Activated CD8-positive, alpha-beta memory T cell treated with anti-CD3 and anti-CD28 coated beads for 36 hours (primary cell): ENCODE measurements around the gene BACH1. TPM values are rescaled to one million over a fixed set of nuclear protein-coding genes. Genes with fewer than 3 reads are reported as not detected.
"Not testable (repeated sequence)": the region's sequence is repeated elsewhere in the genome, so short reads cannot be mapped to it uniquely, and the experiment has no call there.

Experiments used
- CTCF ChIA-PET: fragments of 350-600 bp; sonication (Branson Sonifier 250); formaldehyde crosslinking; loops from one replicate; lab custom pipeline; 2021; ENCODE audit warnings: antibody characterized with exemption; lab: Charles Lee
- POLR2A ChIA-PET: fragments of 350-600 bp; sonication (Branson Sonifier 250); formaldehyde crosslinking; loops from one replicate; lab custom pipeline; 2021; ENCODE audit warnings: antibody characterized with exemption; lab: Charles Lee
- total RNA-seq, 2 experiments: library from RNA; stranded (reverse); gene quantifications; one replicate each; pipeline ENCODE4 v1.2.3, GENCODE V29; 2021

BACH1 gene
- total RNA-seq, result 10 to 100 TPM; 20.5 to 21.5 TPM

DNA sequence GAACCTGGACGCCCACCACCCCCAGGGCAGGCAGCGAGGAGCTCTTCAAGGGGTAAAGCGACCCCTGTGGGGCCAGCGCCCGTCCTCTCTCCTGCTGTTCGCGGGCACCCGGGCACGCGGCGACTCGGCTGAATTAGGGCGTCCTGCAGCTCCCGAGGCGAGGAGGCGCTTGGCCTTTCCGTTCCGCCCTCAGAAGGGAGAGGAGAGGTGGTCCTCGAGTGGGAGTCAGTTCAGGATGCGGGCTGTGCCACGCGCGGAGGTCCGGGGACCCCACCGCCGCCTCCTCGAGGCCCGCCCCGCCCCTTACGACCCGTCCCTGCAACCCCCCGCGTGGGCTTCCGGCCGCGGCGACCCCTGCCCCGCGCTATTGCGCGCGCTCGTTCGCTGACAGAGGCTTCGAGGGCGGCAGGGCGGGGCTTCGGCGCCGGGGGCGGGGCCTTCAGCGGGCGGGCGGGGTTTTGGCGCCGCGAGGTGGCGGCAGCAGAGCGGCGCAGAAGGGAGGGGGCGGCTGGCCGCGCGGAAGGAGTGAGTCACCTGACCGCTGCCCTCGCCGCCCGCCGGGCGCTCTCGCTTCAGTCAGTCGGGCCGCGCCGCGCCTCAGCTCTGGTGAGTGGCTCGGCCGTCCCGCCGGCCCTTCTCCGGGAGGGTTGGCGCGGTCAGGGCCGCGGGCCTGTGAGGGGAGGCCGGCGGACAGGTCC lies at the start of gene BACH1:
Gene BACH1 (plus strand): TSS at position 575 of the 698 bp plus-strand sequence. CDS start 22,359 bp downstream, outside the sequence.
- ChIA-PET CTCF (interaction anchor here (0.7 to 3.1 kb wide), 7 partner anchors 15 to 226 kb away, joined by 3 to 11 read pairs (median 3); no protein-coding TSS in a partner anchor), POLR2A (interaction anchor here (0.6 to 3.7 kb wide), 8 partner anchors 10 to 225 kb away, joined by 3 to 38 read pairs (median 10); partner anchors contain the start of gene CCT8)

DNA sequence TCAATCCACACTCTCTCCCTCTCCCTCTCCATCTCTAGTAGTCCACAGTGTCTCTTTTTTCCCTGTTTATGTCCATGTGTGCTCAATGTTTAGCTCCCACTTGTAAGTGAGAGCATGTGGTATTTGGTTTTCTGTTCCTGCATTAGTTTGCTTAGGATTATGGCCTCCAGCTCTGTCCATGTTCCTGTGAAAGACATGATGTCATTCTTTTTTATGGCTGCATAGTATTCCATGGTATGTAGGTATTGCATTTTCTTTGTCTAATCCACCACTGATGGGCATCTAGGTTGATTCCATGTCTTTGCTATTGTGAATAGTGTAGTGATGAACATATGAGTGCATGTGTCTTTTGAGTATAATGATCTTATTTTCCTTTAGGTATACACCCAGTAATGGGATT lies 49.4 kb upstream of the BACH1 start:
- CTCF ChIA-PET, POLR2A ChIA-PET: not testable (repeated sequence)

DNA sequence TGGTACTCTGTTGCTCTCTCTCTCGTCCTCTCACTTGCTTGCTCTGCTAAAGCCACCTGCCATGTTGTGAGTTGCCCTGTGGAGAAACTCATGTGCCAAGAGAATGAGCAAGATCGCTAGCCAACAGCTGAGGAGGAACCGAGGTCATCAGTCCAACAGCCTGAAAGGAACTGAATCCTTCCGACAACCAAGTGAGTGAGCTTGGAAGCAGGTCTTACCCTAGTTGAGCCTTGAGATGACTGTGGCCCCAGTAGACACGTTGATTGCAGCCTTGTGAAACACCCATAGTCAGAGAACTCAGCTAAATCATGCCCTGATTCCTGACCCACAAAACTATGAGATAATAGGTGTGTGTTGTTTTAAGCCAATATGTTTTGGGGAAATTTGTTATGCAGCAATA lies 48.1 kb upstream of the BACH1 start:
- CTCF ChIA-PET, result no interaction called here
- POLR2A ChIA-PET, result no interaction called here

DNA sequence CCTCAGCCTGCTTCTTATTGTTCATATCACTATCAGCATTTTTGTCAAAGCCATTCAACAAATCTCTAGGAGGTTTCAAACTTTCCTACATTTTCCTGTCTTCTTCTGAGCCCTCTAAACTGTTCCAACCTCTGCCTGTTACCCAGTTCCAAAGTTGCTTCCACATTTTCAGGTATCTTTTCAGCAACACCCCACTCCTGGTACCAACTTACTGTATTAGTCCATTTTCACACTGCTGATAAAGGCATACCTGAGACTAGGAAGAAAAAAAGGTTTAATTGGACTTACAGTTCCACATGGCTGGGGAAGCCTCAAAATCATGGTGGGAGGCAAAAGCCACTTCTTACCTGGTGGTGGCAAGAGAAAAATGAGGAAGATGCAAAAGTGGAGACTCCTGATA lies 44.9 kb upstream of the BACH1 start:
- POLR2A ChIA-PET, CTCF ChIA-PET: not testable (repeated sequence)

DNA sequence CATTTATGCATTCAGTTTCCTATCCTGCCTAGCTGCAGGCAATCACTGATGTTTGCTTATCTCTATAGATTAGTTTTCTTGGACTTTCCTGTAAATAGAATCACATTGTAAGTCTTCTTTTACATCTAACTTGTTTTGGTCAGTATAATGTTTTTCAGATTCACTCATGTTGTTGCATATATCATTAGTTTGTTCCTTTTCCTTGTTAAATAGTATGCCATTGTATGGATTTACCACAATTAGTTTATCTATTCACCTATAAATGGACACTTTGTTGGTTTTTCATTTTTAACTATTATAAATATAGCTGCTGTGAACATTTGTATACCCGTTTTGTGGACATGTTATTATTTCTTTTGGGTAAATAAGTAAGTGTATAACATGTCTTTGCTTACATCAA lies 44.2 kb upstream of the BACH1 start:
- CTCF ChIA-PET, result no interaction called here
- POLR2A ChIA-PET, result no interaction called here

DNA sequence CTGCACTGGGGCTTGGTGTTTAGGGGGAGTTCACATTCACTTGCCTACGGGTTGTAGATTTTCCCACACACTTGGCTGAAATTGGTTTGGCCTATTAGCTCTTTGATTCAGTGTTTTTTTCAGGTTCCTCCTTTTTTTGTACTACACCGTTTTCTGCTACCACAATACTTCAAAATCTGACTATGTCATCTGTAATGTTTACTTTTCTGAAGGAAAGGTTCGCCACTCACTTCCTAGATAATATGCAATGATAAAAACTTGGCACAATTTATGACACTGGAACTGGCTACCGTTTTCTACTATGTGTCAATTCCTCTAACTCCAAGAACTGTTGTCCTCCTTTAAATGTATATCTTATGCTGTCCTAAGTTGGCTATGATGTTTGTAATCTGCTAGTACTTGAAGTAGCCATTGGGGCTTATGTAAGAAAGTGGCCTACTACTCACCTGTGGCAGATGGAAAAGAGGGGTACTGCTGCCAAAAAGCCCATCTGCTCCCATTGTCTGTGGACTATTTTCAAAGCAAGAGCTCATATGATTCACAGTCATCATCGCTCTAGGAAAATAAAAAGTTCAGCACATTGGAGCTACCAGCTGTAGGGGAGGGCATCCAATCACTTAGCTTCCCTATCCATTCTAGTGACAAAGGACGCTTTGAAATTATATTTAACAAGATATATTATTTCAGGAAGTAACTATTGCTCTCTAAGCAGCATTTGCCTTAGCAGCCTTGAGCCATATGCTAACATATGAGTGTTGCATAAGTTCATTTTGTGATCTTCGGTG lies 42.4 kb upstream of the BACH1 start:
- ChIA-PET CTCF (interaction anchor here (0.6 kb wide), 1 partner anchor 220 kb away, joined by 3 read pairs; no protein-coding TSS in a partner anchor), POLR2A (no interaction called here)

DNA sequence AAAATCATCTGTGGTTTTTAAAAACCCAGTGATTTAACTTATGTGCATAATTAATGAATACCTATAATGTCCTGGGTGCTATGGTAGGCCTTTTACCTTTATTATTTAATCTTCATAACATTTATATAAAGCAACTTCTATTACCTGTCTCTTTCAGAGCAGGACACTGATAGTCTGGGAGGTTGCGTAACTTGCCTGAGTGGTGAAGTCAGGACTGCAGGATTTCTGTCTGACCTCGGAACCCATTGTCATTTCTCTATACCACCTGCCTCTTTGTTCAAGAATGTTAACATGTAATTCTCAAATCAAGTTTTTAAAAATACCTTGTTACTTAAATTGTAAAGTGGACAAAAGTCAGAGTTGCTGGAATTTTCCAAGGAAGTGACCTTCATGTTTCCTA lies 41.0 kb upstream of the BACH1 start:
- CTCF ChIA-PET, result no interaction called here

DNA sequence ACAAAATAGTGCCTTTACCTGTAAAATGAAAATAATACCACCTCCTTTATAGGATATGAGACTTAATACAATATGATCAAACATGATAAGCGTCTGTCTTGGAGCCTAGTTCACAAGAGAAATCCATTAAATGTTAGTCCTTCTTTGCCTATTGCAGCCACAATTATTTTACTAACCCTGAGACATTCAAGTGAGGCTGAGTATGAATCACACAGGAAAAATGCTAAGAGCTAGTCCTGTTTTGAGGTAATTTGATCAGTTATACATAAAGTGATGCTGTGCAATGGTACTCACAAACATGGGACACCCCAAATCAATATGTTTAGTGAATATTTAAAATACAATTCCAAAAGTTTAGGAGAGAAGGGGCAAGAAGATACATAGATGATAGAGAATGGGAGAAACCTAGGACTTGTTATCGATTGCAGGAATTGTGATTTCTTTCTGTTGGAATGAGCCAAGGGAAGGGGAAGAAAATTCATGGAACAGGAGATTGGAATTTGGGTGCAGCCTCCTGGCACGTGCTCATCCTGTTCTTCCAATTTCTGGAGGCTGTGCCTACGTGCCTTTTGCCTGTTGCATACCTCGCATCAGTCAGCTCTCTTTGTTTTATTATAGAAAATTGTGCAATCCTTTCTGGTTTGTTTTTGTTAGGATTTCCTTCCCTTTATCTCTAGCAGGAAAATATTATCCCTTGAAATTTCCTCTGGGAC lies 39.9 kb upstream of the BACH1 start:
- POLR2A ChIA-PET, result no interaction called here
- CTCF ChIA-PET, result no interaction called here

More for the DNA sequence above, 41.0 kb upstream of the BACH1 start:
- POLR2A ChIA-PET, result no interaction called here

DNA sequence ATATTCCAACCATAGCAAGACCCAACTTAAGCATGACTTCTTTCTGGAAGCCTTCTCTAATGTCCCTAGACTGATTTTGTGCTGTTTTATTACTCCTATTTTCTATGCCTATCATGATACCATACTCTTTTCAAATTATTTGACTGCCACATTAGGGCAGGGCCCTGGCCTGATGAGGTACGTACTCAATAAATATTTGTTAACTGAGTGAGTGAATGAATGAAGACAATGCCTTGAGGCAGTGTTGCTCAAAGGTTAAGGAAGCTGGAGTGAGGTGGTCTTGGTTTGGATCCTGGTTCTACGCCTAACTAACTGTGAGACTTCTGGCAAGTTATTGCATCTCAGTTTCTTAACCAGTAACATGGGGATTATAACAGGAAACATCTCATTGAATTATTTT lies 38.3 kb upstream of the BACH1 start:
- CTCF ChIA-PET, result no interaction called here
- POLR2A ChIA-PET, result no interaction called here

DNA sequence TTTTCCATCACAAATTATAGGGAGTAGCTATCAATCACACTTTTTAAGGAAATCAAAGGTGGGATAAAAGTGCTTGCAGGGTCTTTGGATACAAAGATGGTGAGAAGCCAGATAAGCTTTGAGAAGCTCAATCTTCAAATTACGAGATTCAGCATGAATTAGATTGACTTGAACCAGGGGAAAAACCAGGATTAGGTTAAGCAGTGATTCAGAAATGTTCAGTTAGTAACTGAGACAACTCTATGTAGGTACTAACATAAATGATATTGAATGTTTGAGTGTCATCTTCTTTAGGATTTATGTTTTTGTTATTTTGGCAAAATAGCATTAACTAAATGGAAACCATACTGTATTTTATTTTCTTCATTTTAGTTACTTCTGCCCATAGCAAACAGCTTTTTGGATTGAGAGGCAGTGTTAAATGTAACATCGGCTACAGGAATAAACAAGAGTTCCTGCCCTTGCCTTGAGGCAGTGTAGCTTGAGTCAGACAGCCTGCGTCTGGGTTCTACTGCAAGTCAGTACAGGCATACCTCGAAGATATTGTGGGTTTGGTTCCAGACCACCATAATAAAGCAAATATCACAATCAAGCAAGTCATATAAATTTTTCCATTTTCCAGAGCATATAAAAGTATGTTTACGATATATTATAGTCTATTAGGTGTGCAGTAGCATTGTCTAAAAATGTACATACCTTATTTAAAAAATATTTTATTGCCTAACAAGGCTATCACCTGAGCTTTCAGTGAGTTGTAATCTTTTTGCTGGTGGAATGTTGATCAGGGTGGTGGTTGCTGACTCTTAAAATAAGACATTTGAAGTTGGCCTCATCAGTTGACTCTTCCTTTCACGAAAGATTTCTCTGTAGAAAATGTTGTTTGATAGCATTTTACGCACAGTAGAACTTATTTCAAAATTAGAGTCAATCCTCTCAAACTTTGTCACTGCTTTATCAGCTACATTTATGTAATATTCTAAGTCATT lies 36.9 kb upstream of the BACH1 start:
- CTCF ChIA-PET, result interaction anchor here (0.7 kb wide), 1 partner anchor 44 kb away, joined by 3 read pairs; no protein-coding TSS in a partner anchor
- POLR2A ChIA-PET, result no interaction called here

DNA sequence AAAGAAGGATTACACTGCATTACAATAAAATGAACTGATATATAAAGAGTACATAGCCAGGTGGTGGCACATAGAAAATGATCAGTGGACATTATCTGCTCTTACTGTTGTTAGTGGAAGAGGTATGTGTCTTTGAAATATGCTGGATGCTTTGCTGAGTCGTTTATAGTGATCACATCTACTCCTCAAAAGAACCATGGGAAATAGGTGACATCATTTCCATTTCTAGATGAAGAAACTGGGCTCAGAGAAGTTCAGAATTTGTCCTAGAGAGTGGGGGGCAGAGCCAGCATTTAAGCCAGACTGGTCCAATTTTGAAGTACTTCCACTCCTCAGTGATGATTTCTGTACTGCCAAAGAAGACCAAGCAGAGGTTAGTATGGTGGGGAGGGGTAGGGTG lies 34.0 kb upstream of the BACH1 start:
- POLR2A ChIA-PET, result no interaction called here
- CTCF ChIA-PET, result no interaction called here

DNA sequence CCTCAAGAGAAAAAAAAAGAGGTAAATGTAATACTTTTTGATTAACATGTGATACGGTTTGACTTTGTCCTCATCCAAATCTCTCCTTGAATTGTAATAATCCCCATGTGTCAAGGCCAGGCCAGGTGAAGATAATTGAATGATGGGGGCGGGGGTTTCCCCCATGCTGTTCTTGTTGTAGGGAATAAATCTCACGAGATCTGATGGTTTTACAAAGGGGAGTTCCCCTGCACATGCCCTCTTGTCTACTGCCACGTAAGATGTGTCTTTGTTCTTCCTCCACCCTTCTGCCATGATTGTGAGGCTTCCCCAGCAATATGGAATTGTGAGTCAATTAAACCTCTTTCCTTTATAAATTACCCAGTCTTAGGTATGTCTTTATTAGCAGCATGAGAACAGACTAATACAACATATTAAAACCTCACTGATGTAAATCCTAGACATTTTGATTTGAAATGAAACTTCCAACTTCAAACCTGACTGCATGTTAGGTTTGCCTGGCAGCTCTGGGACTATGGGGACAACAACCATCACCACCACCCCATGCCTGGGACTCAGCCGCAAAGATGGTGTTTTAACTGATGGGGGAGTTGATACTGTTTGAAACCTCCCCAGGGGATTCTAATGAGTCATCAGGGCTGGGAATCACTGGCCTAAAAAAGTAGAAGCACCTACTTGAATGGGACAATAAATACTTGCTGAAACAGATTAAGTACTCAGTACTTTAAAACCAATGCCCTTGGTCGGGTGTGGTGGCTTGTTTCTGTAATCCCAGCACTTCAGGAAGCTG lies 32.8 kb upstream of the BACH1 start:
- ChIA-PET POLR2A (no interaction called here), CTCF (interaction anchor here (0.6 kb wide), 1 partner anchor 91 kb away, joined by 3 read pairs; no protein-coding TSS in a partner anchor)

DNA sequence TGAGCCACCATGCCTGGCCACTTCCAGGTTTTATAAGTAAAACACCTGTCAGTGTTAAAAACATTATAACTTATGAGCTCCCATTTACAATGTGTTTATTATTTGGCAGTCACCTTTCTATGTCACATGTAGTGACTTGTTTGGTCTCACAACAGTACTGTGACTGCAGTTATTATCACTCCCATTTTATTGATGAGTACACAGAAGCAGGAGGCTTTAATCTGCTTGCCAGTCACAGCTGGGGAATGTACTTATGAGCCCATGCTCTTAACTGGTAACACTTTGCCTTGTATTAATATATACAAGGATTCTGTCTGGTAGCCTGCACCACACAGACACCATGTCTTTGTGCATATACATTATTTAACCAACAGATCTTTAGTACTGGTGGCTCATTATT lies 31.1 kb upstream of the BACH1 start:
- ChIA-PET CTCF (no interaction called here), POLR2A (no interaction called here)

DNA sequence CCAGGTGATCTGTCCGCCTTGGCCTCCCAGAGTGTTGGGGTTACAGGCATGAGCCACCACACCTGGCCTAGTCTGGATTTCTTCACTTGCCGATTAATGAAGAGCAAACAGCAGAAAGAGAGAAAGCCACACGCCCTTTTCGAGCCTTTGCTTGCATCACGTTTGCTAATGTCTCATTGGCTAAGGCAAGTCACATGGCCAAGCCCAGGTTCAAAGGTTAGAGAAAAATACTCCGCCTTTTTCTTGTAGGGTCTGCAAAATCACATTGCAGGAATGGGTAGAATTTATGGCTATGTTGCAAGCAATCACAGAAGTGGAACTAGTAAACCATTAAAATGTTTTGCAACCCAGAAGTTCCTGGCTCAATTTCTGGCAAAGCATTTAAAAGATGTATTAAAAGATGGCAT lies 26.8 kb upstream of the BACH1 start:
- ChIA-PET CTCF (no interaction called here), POLR2A (no interaction called here)

DNA sequence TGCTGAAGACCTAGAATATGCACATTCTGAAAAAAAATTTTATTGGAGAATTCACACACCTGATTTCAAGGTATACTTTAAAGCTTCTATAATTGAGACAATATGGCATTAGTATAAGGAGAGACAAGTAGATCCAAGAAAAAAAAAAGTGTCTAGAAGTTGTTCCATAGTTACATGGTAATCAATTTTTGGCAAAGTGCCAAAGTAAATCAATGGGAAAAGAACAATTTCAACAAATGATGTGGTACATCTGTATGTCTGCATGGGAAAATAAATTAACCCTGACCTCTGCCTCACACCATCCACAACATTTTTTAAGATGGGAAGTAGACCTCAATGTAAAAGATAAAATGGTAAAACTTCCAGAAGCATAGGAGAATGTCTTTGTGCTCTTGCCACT lies 21.3 kb upstream of the BACH1 start:
- ChIA-PET CTCF (no interaction called here), POLR2A (no interaction called here)

DNA sequence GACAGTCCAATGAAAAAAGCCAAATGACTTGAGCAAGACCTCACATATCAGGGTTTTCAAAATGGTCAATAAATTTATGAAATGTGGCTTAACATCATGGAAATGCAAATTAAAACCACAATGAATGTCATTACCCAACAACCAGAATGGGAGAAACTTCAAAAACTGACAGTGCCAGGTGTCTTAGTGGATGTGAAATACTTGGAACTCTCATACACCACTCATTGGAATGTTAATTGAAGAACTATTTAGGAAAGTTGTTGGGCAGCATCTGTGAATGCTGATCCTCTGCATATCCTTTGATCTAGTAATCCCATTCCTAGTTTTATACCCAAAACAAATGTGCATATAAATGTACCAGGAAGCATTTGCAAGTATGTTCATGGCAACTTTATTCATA lies 19.2 kb upstream of the BACH1 start:
- ChIA-PET CTCF (no interaction called here), POLR2A (no interaction called here)

DNA sequence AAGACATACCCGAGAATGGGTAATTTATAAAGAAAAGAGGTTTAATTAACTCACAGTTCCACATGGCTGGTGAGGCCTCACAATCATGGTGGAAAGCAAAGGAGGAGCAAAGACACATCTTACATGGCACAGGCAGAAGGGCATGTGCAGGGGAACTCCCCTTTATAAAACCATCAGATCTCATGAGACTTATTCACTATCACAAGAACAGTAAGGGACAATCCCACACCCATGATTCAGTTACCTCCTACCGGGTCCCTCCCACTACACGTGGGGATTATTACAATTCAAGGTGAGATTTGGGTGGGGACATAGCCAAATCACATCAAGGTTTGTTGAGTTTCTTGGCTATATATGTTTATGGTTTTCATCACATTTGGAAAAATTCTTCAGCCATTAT lies 16.9 kb upstream of the BACH1 start:
- POLR2A ChIA-PET, CTCF ChIA-PET: not testable (repeated sequence)

DNA sequence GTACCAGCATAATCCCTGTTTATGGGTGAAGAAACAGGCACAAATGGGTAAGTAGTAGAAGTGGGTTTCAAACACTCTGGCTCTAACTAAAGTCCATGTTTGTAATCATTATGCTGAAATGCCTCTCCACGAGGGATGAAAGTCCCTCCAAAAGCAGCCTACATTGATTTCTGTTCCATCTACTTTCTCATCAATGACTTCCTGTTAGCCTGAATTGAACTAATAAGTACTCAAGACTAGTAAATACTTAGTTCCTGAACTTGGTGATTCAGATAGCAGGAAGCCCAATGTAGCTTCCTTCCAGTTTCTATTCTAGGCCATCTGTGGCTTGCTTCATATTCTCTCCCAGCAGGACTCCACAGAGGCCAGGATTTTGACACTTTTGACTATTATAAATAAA lies 11.3 kb upstream of the BACH1 start:
- POLR2A ChIA-PET, result no interaction called here
- CTCF ChIA-PET, result interaction anchor here (0.5 kb wide), 1 partner anchor 9 kb away, joined by 4 read pairs; no protein-coding TSS in a partner anchor
